Bladder microvascular endothelial cell (primary cell): Measurements from ENCODE around the gene CSN2. TPM values are rescaled to one million over a fixed set of nuclear protein-coding genes. Genes with fewer than 3 reads are reported as not detected.

Source experiments
- total RNA-seq: library from RNA; depleted of rRNA; stranded (reverse); fragments of >200 nt; gene quantifications from 2 replicates; pipeline ENCODE4 v1.2.3, GENCODE V29; 2014

The CSN2 gene, protein sequence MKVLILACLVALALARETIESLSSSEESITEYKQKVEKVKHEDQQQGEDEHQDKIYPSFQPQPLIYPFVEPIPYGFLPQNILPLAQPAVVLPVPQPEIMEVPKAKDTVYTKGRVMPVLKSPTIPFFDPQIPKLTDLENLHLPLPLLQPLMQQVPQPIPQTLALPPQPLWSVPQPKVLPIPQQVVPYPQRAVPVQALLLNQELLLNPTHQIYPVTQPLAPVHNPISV
- not detected in 2 replicates for total RNA-seq

DNA sequence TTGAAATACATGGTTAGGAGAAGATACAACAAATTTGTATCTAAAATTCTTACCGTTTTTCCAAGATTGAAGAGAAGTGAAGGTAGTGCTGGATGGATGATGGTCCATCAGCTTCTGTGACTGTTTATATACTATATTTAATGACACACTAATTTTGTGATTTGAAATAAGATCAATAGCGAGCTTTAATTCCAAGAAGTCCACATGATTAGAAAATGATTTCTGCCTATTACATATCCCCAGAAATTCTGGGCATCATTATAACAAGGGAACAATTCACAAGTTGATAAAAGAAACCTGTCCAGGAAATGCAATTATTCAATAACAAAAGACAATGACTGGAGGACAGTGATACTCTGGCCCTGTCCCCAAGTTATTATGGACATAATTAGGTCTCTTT is at the start of gene CSN2:
Gene CSN2 (minus strand): TSS at position 101 of the 400 bp plus-strand sequence. CDS start 4,733 bp downstream, outside the sequence.

DNA sequence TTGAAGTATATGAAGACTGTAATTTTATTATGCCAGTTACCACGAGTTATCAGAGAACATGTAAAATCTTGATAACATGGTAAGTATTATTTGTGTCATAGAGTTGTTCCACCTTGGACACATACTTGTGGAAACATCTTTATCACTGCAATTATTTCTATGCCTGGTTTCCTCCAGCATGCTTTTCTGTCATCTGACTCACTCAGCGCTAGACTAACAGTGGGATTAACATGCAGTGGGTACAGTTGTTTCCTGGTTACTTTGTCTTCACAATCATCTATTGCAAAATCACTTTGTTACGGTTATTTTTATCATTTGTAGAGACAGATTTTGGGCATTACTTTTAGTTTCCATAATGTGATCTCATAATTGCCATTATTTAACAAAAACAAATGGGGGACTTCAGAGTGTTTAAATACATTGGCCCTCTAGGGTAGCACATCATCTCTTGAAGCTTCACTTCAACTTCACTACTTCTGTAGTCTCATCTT is 30.0 kb upstream of the CSN2 start, which contains the start of gene STATH:
Gene STATH (plus strand): TSS at position 441 of the 491 bp plus-strand sequence. CDS start 2,472 bp downstream, outside the sequence.

DNA sequence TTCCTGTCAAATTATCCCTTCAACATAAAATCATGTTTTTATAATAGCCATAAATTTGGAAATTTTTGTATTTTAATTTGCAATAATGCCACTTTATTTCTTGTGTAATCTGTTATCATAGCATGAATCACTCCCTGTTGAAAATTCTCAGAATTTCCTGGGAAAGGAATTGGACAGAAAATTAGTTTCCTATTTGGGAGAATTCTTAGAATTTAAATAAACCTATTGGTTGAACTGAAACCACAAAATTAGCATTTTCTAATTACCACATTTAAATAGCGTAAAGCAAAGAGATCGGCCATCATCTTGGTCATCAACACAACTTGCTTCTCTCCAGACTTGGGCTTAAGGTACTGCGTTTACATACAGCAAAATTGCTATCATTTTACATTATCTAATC is 34.8 kb downstream of the CSN2 start, which contains the start of gene CSN1S1:
Gene CSN1S1 (plus strand): TSS at position 301 of the 400 bp plus-strand sequence. CDS start 1,488 bp downstream, outside the sequence.

Other genes with a start within 250 kb of the CSN2 start
- gene SULT1B1, start 205.1 kb downstream of the CSN2 start, total RNA-seq: 1.1 and 1.7 TPM in 2 replicates
- 0.97 and 7.4 TPM in 2 replicates for gene SULT1E1, start 105.6 kb downstream of the CSN2 start, total RNA-seq
- gene CSN1S1, start 34.7 kb downstream of the CSN2 start, total RNA-seq: not detected in 2 replicates
- not detected in 2 replicates for gene STATH, start 30.2 kb upstream of the CSN2 start, total RNA-seq
- gene HTN3, start 62.7 kb upstream of the CSN2 start, total RNA-seq: not detected in 2 replicates
- not detected in 2 replicates for gene HTN1, start 84.7 kb upstream of the CSN2 start, total RNA-seq
- not detected in 2 replicates for gene PRR27, start 188.5 kb upstream of the CSN2 start, total RNA-seq
- gene ODAM, start 230.0 kb upstream of the CSN2 start, total RNA-seq: not detected in 2 replicates